HG03442 (cell line): ENCODE data around the gene GPR176.
A peak's percentile ranks its signal among the peaks of the same experiment; 100 is the strongest.

Experiments
- ATAC-seq: cut with Tn5 transposase; IDR thresholded peaks from one replicate; pipeline ENCODE4 v1.9.1; 2021; ENCODE audit warnings: mild to moderate bottlenecking, moderate library complexity; ENCODE audit not compliant: unreplicated experiment

The GPR176 gene

DNA sequence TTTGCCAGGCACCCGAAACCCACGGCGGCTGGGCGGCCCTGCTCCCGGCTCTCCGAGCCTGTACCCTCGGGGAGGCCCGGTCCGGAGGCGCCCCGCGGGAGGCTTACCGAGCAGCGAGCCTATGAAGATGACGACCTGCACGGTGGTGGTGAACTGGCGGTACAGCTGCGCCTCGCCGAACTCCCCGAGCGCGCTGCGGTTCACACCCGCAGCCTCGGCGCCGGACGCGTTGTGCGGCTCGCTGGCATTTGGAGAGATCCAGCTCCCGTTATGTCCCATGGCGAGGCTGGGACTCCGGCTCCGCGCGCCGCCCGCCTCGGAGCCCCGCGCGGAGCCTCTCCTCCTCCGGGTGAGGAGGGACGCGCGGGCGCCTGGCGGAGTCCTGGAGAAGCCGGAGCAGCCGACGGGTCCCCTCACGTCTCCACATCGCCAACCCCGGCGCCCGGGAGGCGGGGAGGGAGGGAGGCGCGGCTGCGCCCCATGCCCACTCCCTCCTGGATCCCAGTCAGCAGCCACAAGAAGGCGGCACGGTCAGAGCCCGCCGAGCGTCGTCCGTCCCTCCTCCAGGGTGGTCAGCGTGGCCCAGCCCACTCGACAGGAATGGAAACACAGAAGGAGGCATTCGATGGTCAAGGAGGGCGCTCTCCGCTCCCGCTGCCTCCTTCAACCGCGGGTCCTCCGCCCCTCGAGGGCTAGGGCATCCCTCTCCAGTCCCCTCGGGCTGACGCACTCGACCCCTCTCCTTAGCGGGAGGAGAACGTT is at the start of gene GPR176:
Gene GPR176 (minus strand): TSS at position 519 of the 762 bp plus-strand sequence. CDS start 240 bp downstream, at position 279.
- ATAC-seq = peak; percentile 14

DNA sequence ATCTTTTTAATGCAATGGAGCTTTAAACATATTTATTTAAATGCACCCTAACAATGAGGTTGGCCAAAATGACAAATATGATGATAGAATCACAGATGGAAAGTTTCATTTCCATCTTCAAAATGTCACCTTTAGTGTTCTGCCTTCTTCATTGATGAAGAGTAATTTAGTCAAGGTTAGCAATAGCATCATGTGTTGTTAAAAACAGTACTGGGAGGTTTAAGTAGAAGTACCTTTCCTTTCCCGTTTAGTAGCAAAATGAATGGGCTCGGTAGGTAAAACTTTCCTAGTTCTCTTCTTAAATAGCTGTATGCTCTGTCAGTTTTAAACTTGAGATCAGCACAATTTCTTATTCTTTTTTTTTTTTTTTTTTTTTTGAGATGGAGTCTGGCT is 48.9 kb upstream of the GPR176 start:
- ATAC-seq = no peak

- ATAC-seq = no peak
These were observed 48.4 kb upstream of the GPR176 start for GRCh38 chr15:39968273-39969001.

GRCh38 chr15:39966521-39966920 is 46.5 kb upstream of the GPR176 start:
- no peak for ATAC-seq

DNA sequence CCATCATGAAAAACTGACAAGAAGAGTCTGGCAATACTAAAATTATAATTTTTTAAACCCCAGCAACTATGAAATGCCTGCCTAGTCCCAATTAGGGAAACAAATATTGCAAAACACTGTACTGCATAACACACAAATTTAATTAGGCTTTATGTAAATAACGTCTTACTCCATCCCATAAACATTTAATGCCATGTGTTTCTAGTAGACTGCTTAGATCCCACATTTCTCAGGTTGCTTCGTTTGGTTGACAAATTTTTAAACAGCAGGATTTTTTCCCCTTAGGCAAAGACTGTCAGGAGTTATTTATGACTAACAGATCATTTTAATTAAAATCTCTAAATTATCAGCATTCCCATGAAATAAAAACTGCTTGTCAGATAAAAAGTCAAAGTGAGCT is 43.7 kb upstream of the GPR176 start:
- no peak for ATAC-seq

DNA sequence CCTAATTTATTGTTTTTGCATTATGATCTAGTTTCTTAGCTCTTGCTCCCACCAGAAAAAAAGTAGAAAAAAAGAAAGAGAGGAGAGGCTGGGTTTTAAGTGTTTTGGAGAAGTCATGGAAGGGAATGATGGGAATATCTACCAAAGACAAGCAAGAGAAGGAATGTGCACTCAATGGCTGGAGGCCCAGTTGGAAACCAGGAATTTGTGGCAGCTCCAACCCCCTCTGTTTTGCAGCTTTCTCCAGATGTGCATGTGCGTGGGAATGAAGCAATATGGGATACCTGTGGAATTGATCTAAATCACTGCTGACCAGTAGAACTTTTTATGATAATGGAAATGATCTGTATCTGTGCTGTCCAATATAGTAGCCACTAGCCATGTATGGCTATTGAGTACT is 41.0 kb upstream of the GPR176 start:
- no peak for ATAC-seq

DNA sequence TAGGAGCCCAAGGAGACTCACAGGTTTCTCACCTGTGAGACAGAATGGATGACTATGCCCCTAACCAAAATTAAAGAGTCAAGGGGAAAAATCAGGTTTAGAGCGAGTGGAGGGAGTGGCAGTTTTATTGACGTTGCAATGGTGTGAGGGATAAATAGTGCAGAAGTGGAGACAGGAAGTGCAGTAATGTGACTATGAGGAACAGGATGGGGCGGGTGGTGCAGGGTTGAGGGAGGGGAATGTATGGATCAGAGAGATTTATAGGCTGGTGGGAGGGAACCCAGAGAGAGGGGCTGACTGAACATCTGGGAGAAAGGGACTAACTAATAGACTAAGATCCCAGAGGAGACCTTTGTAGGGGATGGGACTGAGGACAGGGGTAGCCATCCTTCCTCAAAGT is 40.3 kb upstream of the GPR176 start:
- ATAC-seq = no peak

- ATAC-seq = no peak
These were observed 39.3 kb upstream of the GPR176 start for GRCh38 chr15:39959411-39959810.

DNA sequence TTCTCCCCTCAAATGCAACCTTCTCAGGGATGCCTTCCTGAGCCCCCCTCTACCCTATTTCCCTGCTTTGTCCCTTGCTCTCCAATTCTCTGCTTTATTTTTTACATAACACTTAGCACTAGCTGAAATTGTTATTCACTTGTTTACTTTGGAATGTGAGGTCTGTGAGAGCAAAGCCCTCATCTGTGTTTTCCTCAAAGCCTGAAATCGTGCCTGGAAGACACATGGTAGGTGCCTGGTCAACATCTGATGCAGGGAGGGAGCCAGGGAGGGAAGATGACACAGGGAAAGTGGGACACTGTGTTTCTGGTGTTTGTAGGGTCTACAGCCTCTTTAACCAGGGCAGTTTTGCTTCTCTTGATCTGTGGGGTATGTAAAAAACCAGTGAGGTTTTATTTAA is 37.4 kb upstream of the GPR176 start:
- ATAC-seq = no peak

- no peak for ATAC-seq
These were observed 33.5 kb upstream of the GPR176 start for GRCh38 chr15:39953521-39953920.

DNA sequence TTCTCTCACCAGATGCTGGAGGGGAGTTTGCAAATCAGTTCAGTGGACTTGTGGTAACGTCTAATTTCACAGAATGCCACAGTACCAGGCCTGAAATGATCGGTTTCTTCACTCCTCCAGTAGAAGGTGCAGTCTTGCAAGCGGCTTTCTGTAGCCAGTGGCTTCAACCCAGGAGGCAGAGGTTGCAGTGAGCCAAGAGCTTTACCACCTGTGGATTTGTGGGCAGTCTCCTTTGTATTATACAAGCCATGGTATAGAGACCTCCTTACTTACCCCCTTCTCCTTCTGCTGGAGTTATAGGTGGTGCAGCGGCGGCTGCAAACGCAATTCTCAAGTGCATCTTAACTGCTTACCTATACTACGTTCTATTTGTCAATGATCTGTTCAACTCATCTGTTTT is 31.5 kb upstream of the GPR176 start:
- ATAC-seq = no peak

DNA sequence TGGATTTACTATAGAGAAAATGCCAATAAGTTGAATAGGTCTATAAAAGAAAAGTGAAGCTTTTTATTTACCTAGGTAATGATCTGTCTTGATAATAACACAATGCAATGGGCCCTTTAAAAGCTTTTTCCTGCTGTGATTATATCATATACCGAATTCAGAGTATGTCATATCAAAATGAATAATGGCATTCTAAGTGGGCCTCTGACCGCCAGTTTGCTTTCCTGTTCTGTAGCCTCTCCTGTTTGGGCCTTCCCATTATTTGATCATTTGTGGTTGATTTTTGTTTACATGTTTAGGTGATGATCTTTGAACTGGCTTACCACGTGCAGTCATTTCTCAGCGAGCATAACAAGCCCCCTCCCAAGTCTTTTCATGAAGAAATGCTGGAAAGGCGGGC is 28.8 kb upstream of the GPR176 start:
- ATAC-seq = no peak

DNA sequence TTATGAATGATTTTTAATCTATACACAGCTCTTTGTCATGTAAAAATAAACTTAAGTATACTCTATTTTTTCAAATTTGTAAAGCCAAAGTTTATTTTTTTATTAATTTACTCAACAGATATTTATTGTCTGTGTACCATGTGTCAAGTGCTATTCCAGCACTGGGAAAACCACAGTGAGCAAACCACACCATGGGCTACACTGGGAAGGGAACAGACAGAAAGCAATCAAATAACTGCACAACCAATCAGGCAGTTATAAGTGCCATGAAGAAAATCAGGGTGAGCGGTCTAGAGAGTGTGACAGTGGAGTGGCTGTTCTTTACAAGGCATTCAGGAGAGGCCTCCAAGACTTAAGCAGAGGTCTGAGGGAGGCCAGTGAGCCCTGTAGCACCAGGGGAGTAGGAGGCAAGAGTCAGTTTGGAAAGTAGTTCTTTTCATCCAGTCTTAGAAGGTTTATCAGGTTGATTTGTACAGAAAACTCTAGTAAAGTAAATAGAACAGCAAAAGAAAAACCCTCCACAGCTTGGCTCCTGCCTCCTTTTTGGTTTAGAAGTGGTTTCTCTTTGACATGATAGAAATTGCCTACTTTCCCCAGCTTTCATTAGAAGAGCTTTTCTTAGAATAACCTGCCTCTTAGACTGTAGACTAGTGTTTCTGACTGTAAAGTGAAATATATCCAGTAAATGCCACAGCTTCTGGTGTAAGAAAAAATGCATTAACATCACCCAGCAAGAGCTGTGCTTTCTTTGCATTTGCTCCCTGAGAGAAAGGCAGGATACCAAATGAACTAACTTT is 27.5 kb upstream of the GPR176 start:
- ATAC-seq = no peak

DNA sequence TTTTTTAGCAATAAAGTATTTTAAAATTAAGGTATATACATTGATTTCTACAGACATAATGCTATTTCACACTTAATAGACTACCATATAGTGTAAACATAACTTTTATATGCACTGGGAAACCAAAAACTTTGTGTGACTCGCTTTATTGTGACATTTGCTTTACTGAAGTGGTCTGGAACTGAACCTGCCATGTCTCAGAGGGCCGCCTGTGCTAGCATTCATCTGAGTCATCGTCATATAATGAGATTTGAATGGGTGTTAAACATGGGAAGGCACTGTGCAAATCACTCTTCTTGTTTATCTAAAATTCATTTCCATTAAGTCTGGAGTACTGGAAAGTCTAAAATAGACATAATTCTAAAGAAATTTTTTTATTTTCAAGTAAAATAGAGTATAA is 26.8 kb upstream of the GPR176 start:
- ATAC-seq = no peak

GRCh38 chr15:39944726-39945125 is 24.7 kb upstream of the GPR176 start:
- no peak for ATAC-seq

DNA sequence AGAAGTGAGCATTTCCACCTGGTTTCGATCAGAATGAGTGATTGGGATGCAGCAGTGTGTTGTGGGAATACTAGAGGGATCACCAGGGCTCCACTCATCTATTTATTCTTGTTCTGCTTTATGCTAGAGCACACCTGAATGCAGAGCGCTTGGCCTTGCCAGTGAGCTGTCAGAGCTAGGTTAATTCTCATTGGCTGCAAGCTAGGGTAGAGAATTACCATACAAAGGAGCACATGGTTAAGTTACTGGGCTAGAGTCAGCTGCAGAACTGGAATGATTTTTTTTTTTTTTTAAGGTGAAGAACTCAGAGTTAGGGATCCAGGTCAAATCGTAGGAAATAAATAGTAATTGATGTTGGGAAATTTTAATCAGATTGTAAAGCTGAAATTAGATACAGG is 22.7 kb upstream of the GPR176 start:
- ATAC-seq = no peak

DNA sequence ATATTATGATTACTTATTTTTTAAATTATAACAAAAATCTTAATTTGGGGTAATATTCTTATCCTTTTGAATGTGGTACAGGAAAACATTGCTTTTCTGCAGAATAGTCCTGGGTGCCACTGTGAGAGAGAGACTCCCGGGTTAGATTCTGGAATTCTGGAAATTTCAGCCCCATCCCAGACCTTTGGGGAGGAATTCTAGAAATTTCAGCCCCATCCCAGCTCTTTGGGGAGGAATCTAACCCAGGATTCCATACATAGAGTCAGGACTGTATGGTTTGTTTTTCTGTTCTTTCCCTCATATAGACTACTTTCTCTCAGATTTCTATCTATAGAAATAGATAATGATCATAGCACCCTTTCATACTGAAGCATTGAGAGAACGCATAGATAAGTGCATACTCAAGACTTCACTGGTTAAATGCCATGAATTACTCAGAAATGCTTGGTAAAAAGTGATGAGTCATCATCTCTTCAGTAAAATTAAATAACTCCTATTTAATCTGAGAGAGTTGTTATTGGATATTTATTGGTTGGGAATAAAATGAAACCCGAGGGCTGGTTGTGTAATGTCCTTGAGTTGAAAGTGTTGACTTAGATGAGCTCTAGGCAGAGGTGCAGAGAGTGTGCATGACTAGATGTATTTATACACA is 22.2 kb upstream of the GPR176 start:
- ATAC-seq = no peak

- no peak for ATAC-seq
These were observed 19.7 kb upstream of the GPR176 start for GRCh38 chr15:39939487-39940452.

- no peak for ATAC-seq
These were observed 17.6 kb upstream of the GPR176 start for GRCh38 chr15:39937696-39938095.

DNA sequence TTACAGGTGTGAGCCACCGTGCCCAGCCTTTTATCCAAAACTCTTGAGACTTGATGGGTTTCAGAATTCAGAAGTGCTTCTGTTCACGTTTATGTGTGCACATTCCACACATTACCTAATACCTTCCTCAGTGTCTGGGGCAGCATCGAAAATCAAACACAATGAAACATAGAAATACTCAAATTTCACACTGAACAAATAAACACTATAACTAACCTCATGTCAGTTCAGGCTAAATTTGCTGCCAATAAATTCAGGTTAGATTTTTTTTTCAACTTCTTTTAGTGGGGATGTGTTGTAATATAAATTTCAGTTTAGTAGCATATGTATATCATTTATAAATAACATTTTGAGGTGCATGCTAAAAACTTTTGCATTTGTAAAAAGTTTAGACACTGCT is 16.6 kb upstream of the GPR176 start:
- no peak for ATAC-seq
